ENCODE data around the gene METTL25B. TPM values are rescaled to one million over a fixed set of nuclear protein-coding genes. Genes with fewer than 3 reads are reported as not detected.

METTL25B gene
- total and polyA plus RNA-seq, 2 donors (not counting 1 experiment from before 2014, with no cell fraction given) = 78.3 to 81.1 TPM

DNA sequence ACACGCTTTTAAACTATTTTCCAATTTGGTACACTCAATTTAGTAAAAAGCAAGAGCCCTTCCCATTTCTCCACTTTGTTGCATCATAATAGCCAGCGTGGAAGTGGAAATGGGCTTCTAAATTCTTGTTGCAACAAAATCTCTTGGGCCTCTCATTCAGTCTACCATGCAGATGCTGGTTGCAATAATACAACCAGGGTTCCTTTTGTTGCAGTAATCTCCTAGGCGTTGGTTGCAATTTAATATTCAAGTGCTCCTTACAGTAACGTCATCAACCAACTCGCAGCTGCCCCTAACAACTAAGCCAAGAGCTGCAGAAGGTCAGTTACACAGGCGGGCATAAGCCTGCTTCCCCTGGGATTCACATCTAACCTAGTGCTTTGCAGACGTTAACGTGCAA, 25.9 kb downstream of the METTL25B start:
- no peak overlapping the region for H3K27ac Mint-ChIP-seq
- TF ChIP-seq EZH2 (IDR thresholded peaks at IDR 0.05; ENCODE audit: borderline replicate concordance, insufficient read depth, low read depth, low read length, poor library complexity, severe bottlenecking) (no peak), CTCF (IDR thresholded peaks at IDR 0.05) (no peak)
- 94% methylated on average over 6 of the region's 8 CpGs for WGBS (ENCODE audit: insufficient coverage)
- no peak overlapping the region for H3K4me2 ChIP-seq (replicated peaks; ENCODE audit: low read depth, low read length, poor library complexity, severe bottlenecking)
- H3K4me1 ChIP-seq (ENCODE audit: control insufficient read depth in 2 of 2, insufficient read depth in 2 of 2, low read length in 2 of 2) = peaks cover 25 to 40% of the 10 kb centered on the region in 2 donors
- H3K9ac ChIP-seq (ENCODE audit: low read length) = no peak overlapping the region
- H4K20me1 ChIP-seq (ENCODE audit: control insufficient read depth, insufficient read depth, low read length, poor library complexity, severe bottlenecking) = peaks cover 11% of the 10 kb centered on the region
- ChIA-PET POLR2A (no interaction called here), CTCF (interaction anchor here (2.7 kb wide), 1 partner anchor 28 kb away, joined by 11 read pairs; no protein-coding TSS in a partner anchor)
- no peaks in the 10 kb centered on the region for H3K9me3 ChIP-seq (ENCODE audit: control extremely low read depth in 1 of 3, control insufficient read depth in 2 of 3, insufficient read depth in 1 of 3, low read length in 2 of 3)
- H3K4me3 ChIP-seq (ENCODE audit: control extremely low read depth in 1 of 5, extremely low read depth in 1 of 5, insufficient read depth in 1 of 5, low read depth in 2 of 5, low read length in 4 of 5) = no peak overlapping the region
- no peak for ATAC-seq (ENCODE audit: low read depth)
- intact Hi-C loops (cut with micrococcal nuclease) = loop anchor here (5.0 kb wide), 1 partner anchor 417 kb away; the partner anchor contains the start of genes CCT3 and TSACC
- peak overlapping the region; percentile 13 for H3K4me3 Mint-ChIP-seq
- DNase-seq = no peak
- no peaks in the 10 kb centered on the region for H3K27me3 ChIP-seq (replicated peaks in 1 of 4; ENCODE audit: control extremely low read depth in 1 of 4, control insufficient read depth in 3 of 4, insufficient read depth in 4 of 4, low read length in 3 of 4)
- H3K36me3 ChIP-seq (replicated peaks in 1 of 2; ENCODE audit: control extremely low read depth in 1 of 2, control insufficient read depth in 1 of 2, extremely low read depth in 1 of 2, insufficient read depth in 2 of 2, low read length in 1 of 2) = no peaks in the 10 kb centered on the region
- H3K9me3 Mint-ChIP-seq (ENCODE audit: insufficient read depth) = no peaks in the 10 kb centered on the region
- peaks cover 33% of the 10 kb centered on the region for H3K79me2 ChIP-seq (ENCODE audit: control insufficient read depth, insufficient read depth, low read length)
- no peak overlapping the region for H3K27ac ChIP-seq (ENCODE audit: low read length in 2 of 2)
- H3K27me3 Mint-ChIP-seq = no peaks in the 10 kb centered on the region
- no peak overlapping the region for H2AFZ ChIP-seq (ENCODE audit: insufficient read depth, low read depth, low read length, poor library complexity, severe bottlenecking)
- peaks cover 43% of the 10 kb centered on the region for H3K4me1 Mint-ChIP-seq

GRCh38 chr1:156755527-156755950, 27.3 kb downstream of the METTL25B start:
- H3K36me3 ChIP-seq (replicated peaks in 1 of 2; ENCODE audit: control extremely low read depth in 1 of 2, control insufficient read depth in 1 of 2, extremely low read depth in 1 of 2, insufficient read depth in 2 of 2, low read length in 1 of 2) = no peaks in the 10 kb centered on the region
- Mint-ChIP-seq H3K9me3 (ENCODE audit: insufficient read depth) (no peaks in the 10 kb centered on the region), H3K4me3 (no peak overlapping the region), H3K27ac (no peak overlapping the region), H3K27me3 (no peaks in the 10 kb centered on the region), H3K4me1 (peaks cover 29% of the 10 kb centered on the region)
- no peak overlapping the region for H3K4me2 ChIP-seq (replicated peaks; ENCODE audit: low read depth, low read length, poor library complexity, severe bottlenecking)
- TF ChIP-seq EZH2 (IDR thresholded peaks at IDR 0.05; ENCODE audit: borderline replicate concordance, insufficient read depth, low read depth, low read length, poor library complexity, severe bottlenecking) (no peak), CTCF (IDR thresholded peaks at IDR 0.05) (no peak)
- no peaks in the 10 kb centered on the region for H3K9me3 ChIP-seq (ENCODE audit: control extremely low read depth in 1 of 3, control insufficient read depth in 2 of 3, insufficient read depth in 1 of 3, low read length in 2 of 3)
- no peak for DNase-seq
- no peaks in the 10 kb centered on the region for H4K20me1 ChIP-seq (ENCODE audit: control insufficient read depth, insufficient read depth, low read length, poor library complexity, severe bottlenecking)
- H3K27ac ChIP-seq (ENCODE audit: low read length in 2 of 2) = no peak overlapping the region
- POLR2A ChIA-PET = no interaction called here
- intact Hi-C loops (cut with micrococcal nuclease) = no loop called here
- no peaks in the 10 kb centered on the region for H3K27me3 ChIP-seq (replicated peaks in 1 of 4; ENCODE audit: control extremely low read depth in 1 of 4, control insufficient read depth in 3 of 4, insufficient read depth in 4 of 4, low read length in 3 of 4)
- ATAC-seq (ENCODE audit: low read depth) = no peak
- no peak overlapping the region for H3K9ac ChIP-seq (ENCODE audit: low read length)
- WGBS (ENCODE audit: insufficient coverage) = no CpG with 5 or more reads among the region's 5 CpGs
- H3K4me1 ChIP-seq (ENCODE audit: control insufficient read depth in 2 of 2, insufficient read depth in 2 of 2, low read length in 2 of 2) = peaks cover 12 to 27% of the 10 kb centered on the region in 2 donors
- no peak overlapping the region for H2AFZ ChIP-seq (ENCODE audit: insufficient read depth, low read depth, low read length, poor library complexity, severe bottlenecking)
- no peak overlapping the region for H3K4me3 ChIP-seq (ENCODE audit: control extremely low read depth in 1 of 5, extremely low read depth in 1 of 5, insufficient read depth in 1 of 5, low read depth in 2 of 5, low read length in 4 of 5)
- peaks cover 20% of the 10 kb centered on the region for H3K79me2 ChIP-seq (ENCODE audit: control insufficient read depth, insufficient read depth, low read length)
- CTCF ChIA-PET = interaction anchor here (0.6 to 2.7 kb wide), 4 partner anchors 9 to 58 kb away, joined by 3 to 11 read pairs (median 3); no protein-coding TSS in a partner anchor

All from B cell (primary cell).